NCI-H446 treated with DMSO at 0.1 percent for 48 hours (cell line): ENCODE data around the gene ZNF134.

Source experiments
- DNase-seq: peaks from one replicate; lab custom pipeline; 2025; lab: John Stamatoyannopoulos, UW

The ZNF134 gene

DNA sequence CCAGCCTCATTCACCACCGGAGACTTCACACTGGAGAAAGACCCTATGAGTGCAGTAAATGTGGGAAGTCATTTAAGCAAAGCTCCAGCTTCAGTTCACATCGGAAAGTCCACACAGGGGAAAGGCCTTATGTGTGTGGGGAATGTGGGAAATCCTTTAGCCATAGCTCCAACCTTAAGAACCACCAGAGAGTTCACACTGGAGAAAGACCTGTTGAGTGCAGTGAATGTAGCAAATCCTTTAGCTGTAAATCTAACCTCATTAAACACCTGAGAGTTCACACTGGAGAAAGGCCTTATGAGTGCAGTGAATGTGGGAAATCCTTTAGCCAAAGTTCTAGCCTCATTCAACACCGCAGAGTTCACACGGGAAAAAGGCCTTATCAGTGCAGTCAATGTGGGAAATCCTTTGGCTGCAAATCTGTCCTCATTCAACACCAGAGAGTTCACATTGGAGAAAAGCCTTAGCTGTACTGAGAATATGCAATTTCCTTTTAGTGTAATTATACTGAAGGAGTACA lies 27.7 kb downstream of the ZNF134 start:
- no peak for DNase-seq

DNA sequence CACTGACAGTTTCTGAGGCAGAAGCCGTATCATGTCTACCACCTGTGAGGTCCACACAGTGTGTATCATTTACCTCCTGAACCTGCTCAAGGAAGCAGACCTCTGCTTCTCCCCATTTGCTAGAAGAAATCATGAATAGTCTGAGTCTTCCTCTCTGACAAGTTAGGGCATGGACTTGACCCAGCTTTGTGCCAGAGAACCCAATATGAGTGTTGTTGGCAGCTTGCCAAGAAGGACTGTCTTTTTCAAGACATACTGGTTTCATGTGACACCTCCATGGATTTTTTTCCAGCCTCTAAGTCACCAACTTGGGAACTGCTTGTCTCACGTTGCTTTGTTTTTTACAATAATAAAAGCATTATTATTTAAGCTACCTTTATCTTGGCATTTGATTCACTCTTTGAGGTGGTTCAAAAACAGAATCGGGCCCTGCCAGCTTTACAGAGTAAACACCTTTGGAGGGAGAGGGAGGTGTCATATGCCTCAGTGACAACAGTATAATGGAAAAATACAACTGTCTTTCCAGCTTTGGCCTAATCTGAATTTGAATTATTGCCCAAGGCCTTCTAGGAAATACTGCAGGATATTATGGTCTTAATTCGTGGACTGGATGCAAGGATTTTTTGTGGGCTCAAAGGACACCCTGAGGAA lies 28.5 kb downstream of the ZNF134 start:
- no peak for DNase-seq

DNA sequence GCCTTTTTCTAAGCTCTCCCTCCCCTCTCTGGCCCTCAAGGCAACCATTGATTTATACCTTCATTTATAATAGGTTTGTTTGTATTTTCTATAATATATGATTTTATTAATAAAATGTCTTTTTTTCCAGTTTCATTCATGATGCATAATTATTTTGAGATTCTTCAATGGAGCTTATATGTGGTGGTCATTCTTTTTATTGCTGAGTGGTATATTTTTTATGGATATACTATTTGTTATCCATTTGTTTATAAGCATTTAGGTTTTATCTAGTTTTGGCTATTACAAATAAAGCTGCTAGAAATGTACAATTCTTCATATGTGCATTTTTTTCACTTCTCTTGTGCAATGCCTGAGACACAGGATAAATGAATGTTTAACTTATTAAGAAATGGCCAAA lies 29.7 kb downstream of the ZNF134 start:
- DNase-seq, result no peak

DNA sequence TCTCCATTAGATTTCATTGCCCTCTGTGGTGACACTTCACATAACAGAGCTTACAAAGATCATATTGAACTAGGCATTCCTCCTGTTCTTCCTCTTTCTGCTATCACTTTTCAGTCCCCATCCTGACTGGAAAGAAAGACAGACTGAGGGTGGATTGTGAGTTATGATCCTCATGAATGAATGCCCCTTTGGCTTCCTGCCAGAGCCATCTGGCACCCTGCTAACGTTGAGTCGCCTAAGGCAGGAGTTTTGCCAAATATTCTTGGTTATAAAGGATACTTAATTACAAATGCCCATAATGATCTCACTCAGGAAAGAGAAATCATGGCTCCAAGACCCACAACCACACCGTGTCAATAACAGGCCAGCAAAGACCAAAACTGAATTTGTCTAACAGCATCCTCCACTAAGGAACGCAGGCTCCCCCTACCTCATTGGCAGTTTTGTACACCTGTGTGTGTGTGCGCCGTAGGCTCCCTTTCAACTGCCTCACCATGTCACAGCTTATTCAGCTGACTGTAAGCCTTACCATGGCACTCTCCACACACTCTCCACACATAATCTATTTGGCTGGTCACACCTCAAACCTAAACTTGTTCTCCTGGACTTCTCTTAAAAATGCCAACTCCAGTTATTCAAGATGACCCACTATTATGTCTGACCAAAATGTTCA lies 34.4 kb downstream of the ZNF134 start:
- peak; percentile 66 for DNase-seq

DNA sequence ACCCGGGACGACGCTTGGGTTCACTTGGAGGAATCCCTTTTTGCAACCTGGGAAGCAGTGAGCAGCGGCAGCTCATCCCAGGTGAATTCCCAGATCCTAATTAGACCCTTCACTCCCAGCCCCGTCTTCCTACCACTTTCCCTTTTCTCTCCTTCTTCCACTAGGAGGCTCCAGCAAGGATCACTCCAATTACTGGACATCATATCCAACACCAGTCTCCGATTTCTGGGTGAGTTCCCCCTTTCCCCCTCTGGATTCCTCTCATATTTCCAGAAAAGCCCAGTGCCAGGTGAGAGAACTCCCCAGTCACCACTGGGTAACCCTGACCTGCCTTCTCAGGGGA lies 37.6 kb downstream of the ZNF134 start:
- DNase-seq, result no peak

DNA sequence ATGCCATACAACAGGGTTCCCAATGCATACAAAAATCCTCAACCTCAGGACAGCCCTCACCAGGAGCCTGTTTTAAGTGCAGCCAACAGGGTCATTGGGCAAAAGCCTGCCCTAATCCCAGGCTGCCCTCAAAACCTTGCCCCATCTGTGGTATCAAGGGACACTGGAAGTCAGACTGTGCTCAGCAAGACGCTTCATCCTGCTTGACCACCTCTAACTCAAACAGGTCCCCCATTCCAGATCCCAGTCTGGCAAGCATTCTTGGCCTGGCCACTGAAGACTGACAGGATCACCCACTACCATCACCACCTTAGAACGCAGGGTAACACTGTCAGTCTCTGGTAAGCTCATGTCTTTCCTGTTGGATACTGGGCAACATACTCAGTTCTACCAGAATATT lies 39.6 kb downstream of the ZNF134 start:
- DNase-seq, result no peak

DNA sequence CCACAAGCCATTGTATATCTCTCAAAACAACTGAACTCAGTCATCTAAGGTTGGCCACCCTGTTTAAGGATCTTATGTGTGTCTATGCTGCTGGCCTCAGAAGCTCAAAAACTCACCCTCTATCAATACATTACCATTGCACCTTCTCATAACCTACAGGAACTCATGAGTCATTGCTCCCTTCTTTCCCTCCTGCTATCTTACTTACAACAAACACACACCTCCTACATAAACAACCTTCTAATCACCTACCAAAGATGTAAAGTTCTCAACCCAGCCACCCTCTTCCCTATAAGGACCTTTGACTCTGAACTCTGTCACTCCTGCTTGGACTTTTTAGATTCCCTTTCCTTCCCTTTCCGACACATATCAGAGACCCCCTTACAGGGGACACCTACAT lies 41.4 kb downstream of the ZNF134 start:
- DNase-seq, result no peak

DNA sequence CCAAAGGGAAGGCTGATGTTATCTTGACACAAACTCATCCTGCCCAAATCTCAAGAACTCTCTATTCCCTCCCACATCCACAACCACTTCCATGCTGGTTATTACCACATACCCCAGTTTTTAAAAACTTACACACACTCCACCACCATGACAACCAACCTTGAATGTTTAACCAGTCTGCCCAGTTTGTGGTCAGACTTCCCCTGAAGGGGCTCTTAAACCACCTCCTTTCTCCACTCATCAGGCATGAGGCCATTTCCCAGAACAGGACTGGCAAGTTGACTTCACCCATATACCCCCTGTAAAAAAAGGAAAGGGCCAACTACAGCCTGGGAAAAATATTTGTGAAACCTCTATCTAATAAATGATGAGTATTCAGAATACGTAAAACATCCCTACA lies 42.3 kb downstream of the ZNF134 start:
- no peak for DNase-seq

DNA sequence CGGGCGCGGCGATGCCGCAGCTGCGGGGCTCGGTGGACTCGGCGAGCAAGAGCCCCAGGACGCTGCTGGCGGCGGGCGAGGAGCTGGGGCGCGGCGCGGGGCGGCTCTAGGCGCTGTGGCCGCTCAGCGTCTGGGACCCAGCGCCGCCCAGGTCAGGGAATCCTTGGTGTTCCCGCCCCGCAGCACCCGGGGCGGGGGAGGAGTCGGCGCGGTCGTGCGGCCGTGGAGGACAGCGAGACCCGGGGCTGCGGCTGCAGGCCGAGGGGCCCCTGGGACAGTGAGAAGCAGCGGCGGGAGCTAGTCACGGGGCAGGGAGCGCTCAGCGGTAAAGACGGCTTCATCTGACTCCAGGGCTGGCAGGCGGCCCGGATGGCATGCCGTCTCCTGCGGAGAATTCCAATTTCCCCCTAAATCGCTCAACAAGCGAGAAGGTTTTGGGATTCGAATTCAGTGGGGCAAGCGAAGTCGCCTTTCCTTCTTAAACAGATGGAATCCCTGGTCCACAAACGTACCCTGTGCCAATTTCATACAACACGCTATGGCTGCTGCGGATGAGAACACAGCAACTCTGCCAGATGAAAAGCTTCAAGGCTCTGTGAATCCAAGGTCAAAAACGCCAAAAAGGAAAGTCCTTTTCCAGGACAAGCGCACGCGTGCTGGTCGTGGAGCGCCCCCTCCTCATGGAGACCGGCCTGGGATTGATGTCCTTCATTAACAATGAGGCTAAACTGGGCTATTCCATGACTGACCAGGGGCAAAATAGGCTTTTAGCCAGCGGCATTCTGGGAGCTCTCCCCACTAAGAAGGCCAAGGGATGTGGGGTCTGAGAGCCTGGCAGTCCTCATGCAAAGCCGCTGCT lies 50.5 kb downstream of the ZNF134 start:
- peak; percentile 72 for DNase-seq

DNA sequence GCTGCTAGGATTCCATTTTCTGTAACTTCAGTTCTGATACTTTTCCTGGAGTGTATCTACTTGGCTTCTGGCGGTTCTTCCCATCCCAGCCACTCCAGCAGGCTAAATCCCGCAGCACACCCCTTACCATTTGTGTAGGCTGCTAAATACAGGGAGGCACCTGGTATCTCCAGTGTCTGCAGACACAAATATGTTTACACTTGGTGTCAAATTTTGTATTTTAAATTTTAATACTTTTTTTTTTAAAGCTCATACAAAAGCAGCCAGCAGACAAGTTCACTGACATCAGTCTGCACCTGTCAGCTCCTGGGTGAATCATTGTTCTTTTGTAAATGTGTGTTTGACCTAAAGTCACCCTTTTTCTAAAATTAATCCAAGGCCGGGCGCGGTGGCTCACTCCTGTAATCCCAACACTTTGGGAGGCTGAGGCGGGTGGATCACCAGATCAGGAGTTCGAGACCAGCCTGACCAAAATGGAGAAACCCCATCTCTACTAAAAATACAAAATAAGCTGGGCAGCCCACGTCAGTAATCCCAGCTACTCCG lies 51.3 kb downstream of the ZNF134 start:
- no peak for DNase-seq

DNA sequence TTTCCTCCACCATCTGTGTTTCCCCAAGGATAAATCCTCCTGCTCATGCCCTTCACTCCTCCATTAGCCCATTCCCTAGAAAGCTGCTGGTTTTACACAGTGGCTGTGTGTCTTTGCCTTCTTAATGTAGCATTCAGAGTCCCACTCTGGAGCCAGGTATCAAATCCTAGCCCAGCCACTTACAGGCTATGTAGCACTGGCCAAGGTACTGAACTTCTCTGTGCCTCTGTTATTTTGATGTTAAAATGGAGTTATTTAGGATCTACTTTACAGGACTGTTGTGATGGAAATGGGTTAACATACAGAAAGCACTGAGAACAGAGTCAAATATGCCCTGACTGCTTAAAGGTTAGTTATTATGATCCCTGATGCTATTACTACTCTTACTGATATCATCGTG lies 53.2 kb downstream of the ZNF134 start:
- no peak for DNase-seq

DNA sequence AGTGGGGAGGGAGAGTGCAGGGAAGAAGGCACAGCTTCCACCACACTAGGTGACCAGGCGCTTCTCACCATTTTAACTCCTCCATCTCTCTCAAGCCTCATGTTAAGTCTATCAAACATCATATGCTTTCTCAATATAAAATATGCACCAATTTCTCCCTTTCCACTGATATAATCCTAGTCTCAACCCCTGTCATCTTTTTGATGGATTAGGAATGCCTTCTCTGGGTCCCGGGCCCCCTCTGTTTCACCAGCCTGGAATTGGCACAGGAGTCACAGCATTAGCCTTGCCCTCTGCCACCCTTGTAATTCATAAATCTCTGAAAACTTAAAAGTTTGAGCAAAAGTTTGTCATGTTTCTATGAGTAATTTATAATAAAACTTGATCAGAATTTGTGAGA lies 54.6 kb downstream of the ZNF134 start, which contains the start of gene ZSCAN4:
ZSCAN4 (plus strand) TSS at position 301 of the 400 bp plus-strand sequence. CDS start 7,211 bp downstream, outside the sequence.
- no peak for DNase-seq

DNA sequence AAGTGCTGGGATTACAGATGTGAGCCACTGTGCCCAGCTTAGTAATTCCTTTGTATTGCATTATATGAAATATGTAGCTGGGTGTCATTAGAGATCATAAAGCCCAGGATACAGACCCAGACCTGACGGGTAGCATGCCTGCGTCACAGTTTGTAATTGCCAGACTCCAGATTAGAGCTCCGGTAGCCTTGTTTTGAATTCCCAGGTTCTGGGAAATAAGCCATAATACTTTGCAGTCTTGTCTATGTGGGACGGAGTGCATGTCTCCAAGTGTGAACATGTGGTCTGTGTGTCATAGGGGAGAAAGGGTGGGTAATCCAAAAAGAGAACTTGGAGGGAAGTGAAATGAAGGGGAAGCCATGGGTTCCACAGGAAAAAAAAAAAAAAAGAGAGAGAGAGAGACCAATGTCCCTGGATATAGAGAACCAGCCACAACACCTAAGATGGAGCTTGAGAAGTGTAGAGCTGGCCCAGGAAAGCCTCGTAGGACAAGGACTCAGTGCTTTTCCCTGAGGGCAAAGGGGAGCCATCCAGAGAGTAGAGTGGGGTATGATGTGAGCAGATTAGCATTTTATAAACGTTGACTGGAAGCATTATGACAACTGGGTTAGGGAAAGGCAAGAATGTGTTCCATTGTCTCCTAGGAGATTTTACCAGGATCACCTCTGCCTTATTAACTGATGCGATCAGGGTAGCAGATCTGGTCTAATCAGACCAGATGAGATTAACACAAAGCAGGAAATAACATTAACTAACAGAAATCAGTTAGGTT lies 57.3 kb downstream of the ZNF134 start:
- no peak for DNase-seq

DNA sequence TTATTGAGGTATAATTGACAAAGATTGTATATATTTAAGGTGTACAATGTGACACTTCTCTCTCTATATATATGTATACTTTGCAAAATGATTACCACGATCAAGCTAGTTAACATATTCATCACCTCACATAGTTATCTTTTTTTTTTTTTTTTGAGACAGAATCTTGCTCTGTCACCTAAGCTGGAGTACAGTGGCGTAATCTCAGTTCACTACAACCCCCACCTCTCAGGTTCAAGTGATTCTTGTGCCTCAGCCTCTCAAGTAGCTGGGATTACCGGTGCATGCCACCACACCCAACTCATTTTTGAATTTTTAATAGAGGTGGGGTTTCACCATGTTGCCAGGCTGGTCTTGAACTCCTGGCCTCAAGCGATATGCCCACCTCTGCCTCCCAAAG lies 58.4 kb downstream of the ZNF134 start:
- no peak for DNase-seq
